GM12878 (cell line): ENCODE data around the gene CRACDL. TPM values are rescaled to one million over a fixed set of nuclear protein-coding genes. Genes with fewer than 3 reads are reported as not detected.

Experiments
- ATAC-seq: fragments of 200-7000 bp; cut with Tn5 transposase; 3 replicates; pipeline ENCODE4 v1.9.1; 2020; ENCODE audit warnings: mild to moderate bottlenecking, moderate library complexity
- BruUV-seq: library from RNA; stranded (reverse); fragments of 400-500 nt; replicated peaks from 2 replicates; lab custom pipeline; 2021; lab: Mats Ljungman, UMichigan
- CTCF ChIA-PET: fragments of 300-600 bp; sonication (Branson Sonifier 250); formaldehyde crosslinking; extraction: SDS; loops from one replicate; lab custom pipeline; 2021; ENCODE audit warnings: inconsistent platforms; lab: Yijun Ruan, JAX
- POLR2A ChIA-PET: fragments of 350-600 bp; formaldehyde crosslinking; extraction: SDS; loops from one replicate; lab custom pipeline; 2021; ENCODE audit warnings: inconsistent platforms; lab: Charles Lee
- RAD21 ChIA-PET: fragments of 300-600 bp; sonication (Branson Sonifier 250); formaldehyde crosslinking; loops from one replicate; lab custom pipeline; 2023; ENCODE audit warnings: antibody characterized with exemption; ENCODE audit not compliant: unreplicated experiment; lab: Charles Lee
- SMC1A ChIA-PET: fragments of 300-600 bp; sonication (Branson Sonifier 250); formaldehyde crosslinking; loops from one replicate; lab custom pipeline; 2023; ENCODE audit not compliant: unreplicated experiment, uncharacterized antibody; lab: Charles Lee
- DNase-seq: peaks from one replicate; pipeline ENCODE4 v3.0.0-alpha.2; 2011; ENCODE audit warnings: low read depth, low spot score
- FAIRE-seq: peaks from 3 replicates; lab custom pipeline; 2011; peaks lifted over from hg19 to GRCh38; lab: Jason Lieb, UNC
- H2AFZ ChIP-seq: 2 replicates; pipeline ENCODE4 v1.6.0; 2011; ENCODE audit warnings: low read depth, low read length, control low read depth; ENCODE audit not compliant: control insufficient read depth
- H3K27ac ChIP-seq: 2 replicates; pipeline ENCODE4 v1.5.1; 2011; ENCODE audit warnings: control low read depth; ENCODE audit not compliant: control insufficient read depth, insufficient read depth
- H3K27me3 ChIP-seq, 2 experiments: replicated peaks in 1 of 2; 2 replicates each; pipeline versions ENCODE4 v1.6.0 to v1.6.1; 2011; ENCODE audit warnings: low read length in 1 of 2; ENCODE audit not compliant: control insufficient read depth in 2 of 2, insufficient read depth in 2 of 2
- H3K36me3 ChIP-seq, 2 experiments: 2 replicates each; pipeline ENCODE4 v1.5.1; 2011; ENCODE audit warnings: low read length in 1 of 2; ENCODE audit not compliant: control insufficient read depth in 2 of 2, insufficient read depth in 2 of 2
- H3K4me1 ChIP-seq: 2 replicates; pipeline ENCODE4 v1.6.1; 2011; ENCODE audit warnings: mild to moderate bottlenecking, low read length, moderate library complexity, mixed read lengths; ENCODE audit not compliant: control insufficient read depth, insufficient read depth
- H3K4me2 ChIP-seq: 2 replicates; pipeline ENCODE4 v1.6.0; 2011; ENCODE audit warnings: control low read depth; ENCODE audit not compliant: control insufficient read depth, insufficient read depth
- H3K4me3 ChIP-seq: fragments of 200-600 bp; sonication (generic); 2 replicates; pipeline ENCODE4 v1.5.1; 2016
- H3K79me2 ChIP-seq: 2 replicates; pipeline ENCODE4 v1.6.0; 2011; ENCODE audit warnings: low read length; ENCODE audit not compliant: control insufficient read depth, insufficient read depth
- H3K9ac ChIP-seq: 2 replicates; pipeline ENCODE4 v1.8.0; 2011; ENCODE audit warnings: low read length, control low read depth, mixed read lengths; ENCODE audit not compliant: control insufficient read depth, insufficient read depth
- H3K9me3 ChIP-seq: replicated peaks from 3 replicates; pipeline ENCODE4 v1.5.1; 2011; ENCODE audit warnings: mild to moderate bottlenecking, low read length; ENCODE audit not compliant: control insufficient read depth, insufficient read depth
- H4K20me1 ChIP-seq: 2 replicates; pipeline ENCODE4 v1.6.0; 2011; ENCODE audit not compliant: control insufficient read depth, insufficient read depth
- CREM ChIP-seq: IDR thresholded peaks from 2 replicates; pipeline ENCODE4 v1.6.1; 2014; ENCODE audit warnings: antibody characterized with exemption, low read depth
- DPF2 ChIP-seq: fragments of 450-650 bp; IDR thresholded peaks from 2 replicates; pipeline ENCODE4 v1.6.1; 2017; ENCODE audit warnings: mild to moderate bottlenecking
- SUZ12 ChIP-seq: fragments of 200-600 bp; sonication (generic); IDR thresholded peaks from one replicate; pipeline ENCODE4 v1.6.1; 2018; ENCODE audit warnings: antibody characterized with exemption, mild to moderate bottlenecking; ENCODE audit not compliant: unreplicated experiment
- ZZZ3 ChIP-seq: IDR thresholded peaks from 2 replicates; pipeline ENCODE4 v1.6.1; 2011; ENCODE audit warnings: low read depth; ENCODE audit not compliant: control insufficient read depth, insufficient read length
- WGBS: methylation state at CpG from one replicate; pipeline ENCODE4 v1.1.6; 2016; ENCODE audit warnings: low lambda C conversion rate; ENCODE audit not compliant: insufficient replicate concordance, insufficient coverage; ENCODE audit errors: missing lambda C conversion rate; 5-methylcytosine and 5-hydroxymethylcytosine counted together
- in situ Hi-C: fragments of 300-500 bp; cut with MboI; formaldehyde crosslinking; loops from 9 replicates; pipeline ENCODE4 v1.14.3; 2018; ENCODE audit warnings: mixed read lengths
- intact Hi-C: fragments of 100-400 bp; cut with micrococcal nuclease; formaldehyde crosslinking; loops from one replicate; pipeline ENCODE4 v1.14.2; 2022; ENCODE audit not compliant: unreplicated experiment
- polyA plus RNA-seq, 11 experiments: library from polyadenylated mRNA; depleted of rRNA in 4 of 11; unstranded in 6 of 11; stranded (reverse) in 5 of 11; fragments of >200 nt; fragmentation: Nextera tagmentation in 4 of 11; fragmentation: Illumina TruSeq in 1 of 11; extraction: Ambion mirVana in 4 of 11; extraction: Trizol in 1 of 11; gene quantifications; 1 replicate in 1 of 11; 2 replicates in 10 of 11; pipeline versions ENCODE4 v1.2.1 to v1.2.3, GENCODE V29; 2011 to 2016; ENCODE audit warnings: inconsistent platforms in 2 of 11, missing spikeins in 2 of 11, low read depth in 1 of 11
- total RNA-seq, 4 experiments: library from RNA; depleted of rRNA in 3 of 4; stranded (reverse); fragments of >200 nt in 3 of 4; fragmentation: Illumina TruSeq in 1 of 4; extraction: Trizol in 1 of 4; gene quantifications; 2 replicates each; pipeline versions ENCODE4 v1.2.1 to v1.2.3, GENCODE V29; 2013 to 2021
- TF ChIP-seq, protein P1 (sequence below): fragments of 450-650 bp; IDR thresholded peaks from 2 replicates; pipeline ENCODE4 v1.6.1; 2017; ENCODE audit warnings: mild to moderate bottlenecking, moderate library complexity
- TF ChIP-seq, protein P2 (sequence below): fragments of 450-650 bp; IDR thresholded peaks from 2 replicates; pipeline ENCODE4 v1.6.1; 2016; ENCODE audit warnings: mild to moderate bottlenecking

The CRACDL gene
- total and polyA plus RNA-seq, 10 of the 15 experiments (the other 5 are each of a cell fraction or from before 2014, with no cell fraction given) = 0.03 to 0.72 (median 0.14) TPM

DNA sequence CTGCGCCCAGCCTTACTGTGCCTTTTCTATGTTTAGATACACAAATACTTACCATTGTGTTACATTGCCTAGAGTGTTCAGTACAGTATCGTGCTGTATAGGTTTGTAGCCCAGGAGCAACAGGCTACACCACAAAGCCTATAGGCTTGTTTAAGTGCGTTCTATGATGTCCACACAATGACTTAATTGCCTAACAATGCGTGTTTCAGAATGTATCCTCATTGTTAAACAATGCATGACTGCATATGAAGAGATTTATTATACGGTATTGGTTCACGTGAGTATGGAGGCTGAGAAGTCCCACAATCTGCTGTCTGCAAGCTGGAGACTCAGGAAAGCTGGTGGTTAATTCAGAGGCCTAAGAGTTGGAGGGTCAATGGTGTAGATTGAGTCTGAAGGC is 158.9 kb downstream of the CRACDL start:
- Histone ChIP-seq H3K4me3 (no peak overlapping the region), H3K9me3 (peaks cover 3% of the 10 kb centered on the region; the same call in 1 of the 3 replicates), H3K9ac (no peak overlapping the region), H3K4me2 (no peak overlapping the region), H3K36me3 (no peaks in the 10 kb centered on the region), H3K27me3 (no peaks in the 10 kb centered on the region), H2AFZ (no peak overlapping the region), H3K4me1 (peaks cover 3% of the 10 kb centered on the region), H4K20me1 (no peaks in the 10 kb centered on the region), H3K79me2 (no peaks in the 10 kb centered on the region), H3K27ac (no peak overlapping the region)
- DNase-seq (no peak), ATAC-seq (no peak), FAIRE-seq (no peak)
- ChIA-PET RAD21 (no interaction called here), POLR2A (no interaction called here), CTCF (interaction anchor here (0.7 to 0.9 kb wide), 2 partner anchors 11 to 30 kb away, joined by 3 to 4 read pairs; no protein-coding TSS in a partner anchor), SMC1A (interaction anchor here (1.1 to 1.2 kb wide), 2 partner anchors 10 to 19 kb away, joined by 4 read pairs; no protein-coding TSS in a partner anchor)
- in situ Hi-C loops = no loop called here
- TF ChIP-seq SUZ12 = no peak
- TF ChIP-seq, protein P1, sequence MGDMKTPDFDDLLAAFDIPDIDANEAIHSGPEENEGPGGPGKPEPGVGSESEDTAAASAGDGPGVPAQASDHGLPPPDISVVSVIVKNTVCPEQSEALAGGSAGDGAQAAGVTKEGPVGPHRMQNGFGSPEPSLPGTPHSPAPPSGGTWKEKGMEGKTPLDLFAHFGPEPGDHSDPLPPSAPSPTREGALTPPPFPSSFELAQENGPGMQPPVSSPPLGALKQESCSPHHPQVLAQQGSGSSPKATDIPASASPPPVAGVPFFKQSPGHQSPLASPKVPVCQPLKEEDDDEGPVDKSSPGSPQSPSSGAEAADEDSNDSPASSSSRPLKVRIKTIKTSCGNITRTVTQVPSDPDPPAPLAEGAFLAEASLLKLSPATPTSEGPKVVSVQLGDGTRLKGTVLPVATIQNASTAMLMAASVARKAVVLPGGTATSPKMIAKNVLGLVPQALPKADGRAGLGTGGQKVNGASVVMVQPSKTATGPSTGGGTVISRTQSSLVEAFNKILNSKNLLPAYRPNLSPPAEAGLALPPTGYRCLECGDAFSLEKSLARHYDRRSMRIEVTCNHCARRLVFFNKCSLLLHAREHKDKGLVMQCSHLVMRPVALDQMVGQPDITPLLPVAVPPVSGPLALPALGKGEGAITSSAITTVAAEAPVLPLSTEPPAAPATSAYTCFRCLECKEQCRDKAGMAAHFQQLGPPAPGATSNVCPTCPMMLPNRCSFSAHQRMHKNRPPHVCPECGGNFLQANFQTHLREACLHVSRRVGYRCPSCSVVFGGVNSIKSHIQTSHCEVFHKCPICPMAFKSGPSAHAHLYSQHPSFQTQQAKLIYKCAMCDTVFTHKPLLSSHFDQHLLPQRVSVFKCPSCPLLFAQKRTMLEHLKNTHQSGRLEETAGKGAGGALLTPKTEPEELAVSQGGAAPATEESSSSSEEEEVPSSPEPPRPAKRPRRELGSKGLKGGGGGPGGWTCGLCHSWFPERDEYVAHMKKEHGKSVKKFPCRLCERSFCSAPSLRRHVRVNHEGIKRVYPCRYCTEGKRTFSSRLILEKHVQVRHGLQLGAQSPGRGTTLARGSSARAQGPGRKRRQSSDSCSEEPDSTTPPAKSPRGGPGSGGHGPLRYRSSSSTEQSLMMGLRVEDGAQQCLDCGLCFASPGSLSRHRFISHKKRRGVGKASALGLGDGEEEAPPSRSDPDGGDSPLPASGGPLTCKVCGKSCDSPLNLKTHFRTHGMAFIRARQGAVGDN = no peak
- no peak for TF ChIP-seq CREM
- no peak for TF ChIP-seq DPF2
- no peak for TF ChIP-seq ZZZ3
- TF ChIP-seq, protein P2, sequence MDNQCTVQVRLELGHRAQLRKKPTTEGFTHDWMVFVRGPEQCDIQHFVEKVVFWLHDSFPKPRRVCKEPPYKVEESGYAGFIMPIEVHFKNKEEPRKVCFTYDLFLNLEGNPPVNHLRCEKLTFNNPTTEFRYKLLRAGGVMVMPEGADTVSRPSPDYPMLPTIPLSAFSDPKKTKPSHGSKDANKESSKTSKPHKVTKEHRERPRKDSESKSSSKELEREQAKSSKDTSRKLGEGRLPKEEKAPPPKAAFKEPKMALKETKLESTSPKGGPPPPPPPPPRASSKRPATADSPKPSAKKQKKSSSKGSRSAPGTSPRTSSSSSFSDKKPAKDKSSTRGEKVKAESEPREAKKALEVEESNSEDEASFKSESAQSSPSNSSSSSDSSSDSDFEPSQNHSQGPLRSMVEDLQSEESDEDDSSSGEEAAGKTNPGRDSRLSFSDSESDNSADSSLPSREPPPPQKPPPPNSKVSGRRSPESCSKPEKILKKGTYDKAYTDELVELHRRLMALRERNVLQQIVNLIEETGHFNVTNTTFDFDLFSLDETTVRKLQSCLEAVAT = no peak
- BruUV-seq = no TSS peak
- WGBS = 67% methylated on average over 6 of the region's 6 CpGs
- intact Hi-C loops = no loop called here
